Common myeloid progenitor, CD34-positive (primary cell): ENCODE results near the gene EXTL1.

Experiments used
- CTCF ChIA-PET: fragments of 350-600 bp; sonication (Branson Sonifier 250); formaldehyde crosslinking; loops from one replicate; lab custom pipeline; 2021; ENCODE audit warnings: antibody characterized with exemption; lab: Charles Lee
- POLR2A ChIA-PET: fragments of 350-600 bp; sonication (Branson Sonifier 250); formaldehyde crosslinking; loops from one replicate; lab custom pipeline; 2021; ENCODE audit warnings: antibody characterized with exemption; lab: Charles Lee
- DNase-seq, 3 donors: peaks; one replicate each; pipeline versions ENCODE4 v3.0.0 to v3.0.0-alpha.2; 2013
- H3K27ac ChIP-seq, 2 experiments: 1 replicate in 1 of 2; 2 replicates in 1 of 2; pipeline ENCODE4 v1.7.0; 2013; ENCODE audit warnings: inconsistent platforms in 2 of 2, low read length in 2 of 2, mild to moderate bottlenecking in 2 of 2, low read depth in 1 of 2, moderate library complexity in 1 of 2; ENCODE audit not compliant: severe bottlenecking in 2 of 2, insufficient read depth in 1 of 2, poor library complexity in 1 of 2
- H3K27me3 ChIP-seq, 5 experiments: replicated peaks in 2 of 5; 1 replicate in 3 of 5; 2 replicates in 2 of 5; pipeline versions ENCODE4 v1.6.1 to v1.7.0; 2013; ENCODE audit warnings: low read length in 4 of 5, mild to moderate bottlenecking in 2 of 5, moderate library complexity in 2 of 5, inconsistent platforms in 1 of 5; ENCODE audit not compliant: insufficient read depth in 5 of 5, control insufficient read depth in 4 of 5
- H3K36me3 ChIP-seq, 4 experiments: 1 replicate in 2 of 4; 2 replicates in 2 of 4; pipeline versions ENCODE4 v1.6.1 to v1.7.0; 2013; ENCODE audit warnings: low read length in 3 of 4, control low read depth in 1 of 4, mild to moderate bottlenecking in 1 of 4; ENCODE audit not compliant: control insufficient read depth in 4 of 4, insufficient read depth in 4 of 4
- H3K4me1 ChIP-seq, 4 experiments: 1 replicate in 3 of 4; 2 replicates in 1 of 4; pipeline versions ENCODE4 v1.6.1 to v1.7.1; 2013; ENCODE audit warnings: low read length in 3 of 4, mild to moderate bottlenecking in 3 of 4, control low read depth in 1 of 4, inconsistent platforms in 1 of 4, moderate library complexity in 1 of 4; ENCODE audit not compliant: control insufficient read depth in 4 of 4, insufficient read depth in 4 of 4; ENCODE audit errors: control extremely low read depth in 1 of 4
- H3K4me3 ChIP-seq, 7 experiments: 1 replicate in 4 of 7; 2 replicates in 3 of 7; pipeline versions ENCODE4 v1.5.1 to v1.7.0; 2013; ENCODE audit warnings: mild to moderate bottlenecking in 7 of 7, low read length in 6 of 7, moderate library complexity in 6 of 7, inconsistent platforms in 2 of 7, low read depth in 2 of 7, control low read depth in 1 of 7; ENCODE audit not compliant: insufficient read depth in 4 of 7, control insufficient read depth in 1 of 7; ENCODE audit errors: extremely low read depth in 1 of 7
- H3K9me3 ChIP-seq, 5 experiments: 1 replicate in 4 of 5; 2 replicates in 1 of 5; pipeline versions ENCODE4 v1.6.1 to v1.7.1; 2013; ENCODE audit warnings: low read length in 4 of 5, mild to moderate bottlenecking in 2 of 5, inconsistent platforms in 1 of 5, low read depth in 1 of 5, moderate library complexity in 1 of 5; ENCODE audit not compliant: control insufficient read depth in 4 of 5, insufficient read depth in 2 of 5; ENCODE audit errors: control extremely low read depth in 1 of 5
- WGBS: methylation state at CpG from one replicate; pipeline ENCODE4 v1.1.5; 2013; ENCODE audit not compliant: insufficient coverage; 5-methylcytosine and 5-hydroxymethylcytosine counted together

EXTL1 gene

DNA sequence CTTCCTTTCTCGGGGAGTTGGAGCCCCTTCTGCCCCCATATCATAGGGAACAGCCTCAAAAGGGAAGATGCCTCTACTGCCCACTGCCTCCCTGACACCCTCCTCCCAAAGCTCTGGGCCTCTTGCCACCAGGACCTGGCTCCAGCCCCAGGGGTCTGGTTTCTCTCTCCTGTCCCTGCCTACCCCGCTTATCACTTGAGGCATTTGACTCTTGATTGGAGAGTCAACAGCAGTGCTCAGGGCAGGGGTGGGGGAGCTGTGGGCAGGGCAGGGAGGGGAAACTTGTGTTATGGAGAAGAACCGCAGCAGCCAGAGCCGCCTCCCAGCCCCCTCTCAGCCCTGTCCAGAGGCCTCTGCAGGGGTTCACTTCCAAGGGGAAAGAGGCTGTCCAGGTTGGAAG, 45.3 kb downstream of the EXTL1 start:
- Histone ChIP-seq H3K36me3 (no peaks in the 10 kb centered on the region), H3K27ac (no peak overlapping the region), H3K27me3 (peaks cover 0 to 15% (median 3%) of the 10 kb centered on the region in 5 experiments), H3K9me3 (no peaks in the 10 kb centered on the region), H3K4me1 (no peaks in the 10 kb centered on the region), H3K4me3 (no peak overlapping the region)
- ChIA-PET CTCF (interaction anchor here (0.9 kb wide), 1 partner anchor 13 kb away, joined by 3 read pairs; no protein-coding TSS in a partner anchor), POLR2A (no interaction called here)
- WGBS: no CpG with 5 or more reads among the region's 4 CpGs
- no peak for DNase-seq

DNA sequence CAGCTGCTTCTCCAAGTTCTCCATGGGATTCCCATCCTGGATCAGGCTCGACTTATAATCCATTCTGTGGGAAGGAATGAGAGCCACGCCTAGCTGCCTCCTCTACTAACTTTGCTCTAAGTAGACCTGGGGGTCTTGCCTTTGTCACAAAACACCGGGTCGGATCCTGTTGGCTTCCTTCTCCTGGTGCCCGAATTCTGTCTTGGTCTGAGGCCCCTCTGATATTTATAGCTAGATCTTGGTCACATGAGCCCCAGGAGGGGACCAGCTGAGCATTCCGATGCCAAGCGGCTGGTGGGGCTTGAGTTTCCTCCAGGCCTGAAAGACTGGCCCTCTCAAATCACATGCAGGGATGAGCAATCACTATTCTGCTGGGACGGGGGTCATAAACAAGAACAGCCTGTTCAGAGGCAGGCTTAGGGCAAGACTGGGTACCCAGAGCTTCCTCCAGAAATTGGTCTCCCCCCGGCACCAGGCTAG, 45.9 kb downstream of the EXTL1 start, which contains the start of gene TRIM63:
Gene TRIM63, minus strand, starts transcription at position 199 of the 480 bp plus-strand sequence. Its CDS starts 136 bp downstream, at position 63.
- CTCF ChIA-PET: no interaction called here
- POLR2A ChIA-PET: no interaction called here
- no peak for DNase-seq

DNA sequence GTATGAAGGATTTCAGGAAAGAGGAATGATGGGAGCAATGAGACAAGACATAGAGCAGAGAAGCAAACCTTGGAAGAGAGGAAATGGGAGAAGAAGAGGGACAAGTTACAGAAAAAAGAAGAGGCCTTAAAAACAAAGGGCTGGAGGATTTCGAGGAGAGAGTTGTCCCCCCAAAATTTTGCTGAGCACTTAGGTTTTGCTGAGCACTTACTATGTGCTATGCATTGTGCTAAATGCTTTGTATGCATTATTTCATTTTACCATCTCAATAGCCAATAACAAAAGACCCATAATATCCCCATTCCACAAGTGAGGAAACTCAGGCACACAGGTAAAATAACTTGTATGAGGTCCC, 48.3 kb downstream of the EXTL1 start:
- no peak overlapping the region for H3K4me3 ChIP-seq
- no peaks in the 10 kb centered on the region for H3K9me3 ChIP-seq
- CTCF ChIA-PET: interaction anchor here (2.2 kb wide), 1 partner anchor 12 kb away, joined by 5 read pairs; no protein-coding TSS in a partner anchor
- POLR2A ChIA-PET: no interaction called here
- no CpG with 5 or more reads among the region's 1 CpG for WGBS
- H3K36me3 ChIP-seq: no peaks in the 10 kb centered on the region
- no peaks in the 10 kb centered on the region for H3K4me1 ChIP-seq
- peaks cover 0 to 26% (median 5%) of the 10 kb centered on the region in 5 experiments for H3K27me3 ChIP-seq
- DNase-seq: no peak
- H3K27ac ChIP-seq: peak overlapping the region in 1 of 2 experiments; percentile 18

More for the DNA sequence above, 45.9 kb downstream of the EXTL1 start, which contains the start of gene TRIM63:
- no peaks in the 10 kb centered on the region for H3K9me3 ChIP-seq
- H3K27ac ChIP-seq: no peak within 1 kb of the TSS
- H3K4me1 ChIP-seq: no peaks in the 10 kb centered on the region
- no peaks in the 10 kb centered on the region for H3K36me3 ChIP-seq
- 87% methylated on average over 9 of the region's 9 CpGs for WGBS
- no peak within 1 kb of the TSS for H3K4me3 ChIP-seq
- peaks cover 0 to 19% (median 5%) of the 10 kb centered on the region in 5 experiments for H3K27me3 ChIP-seq

DNA sequence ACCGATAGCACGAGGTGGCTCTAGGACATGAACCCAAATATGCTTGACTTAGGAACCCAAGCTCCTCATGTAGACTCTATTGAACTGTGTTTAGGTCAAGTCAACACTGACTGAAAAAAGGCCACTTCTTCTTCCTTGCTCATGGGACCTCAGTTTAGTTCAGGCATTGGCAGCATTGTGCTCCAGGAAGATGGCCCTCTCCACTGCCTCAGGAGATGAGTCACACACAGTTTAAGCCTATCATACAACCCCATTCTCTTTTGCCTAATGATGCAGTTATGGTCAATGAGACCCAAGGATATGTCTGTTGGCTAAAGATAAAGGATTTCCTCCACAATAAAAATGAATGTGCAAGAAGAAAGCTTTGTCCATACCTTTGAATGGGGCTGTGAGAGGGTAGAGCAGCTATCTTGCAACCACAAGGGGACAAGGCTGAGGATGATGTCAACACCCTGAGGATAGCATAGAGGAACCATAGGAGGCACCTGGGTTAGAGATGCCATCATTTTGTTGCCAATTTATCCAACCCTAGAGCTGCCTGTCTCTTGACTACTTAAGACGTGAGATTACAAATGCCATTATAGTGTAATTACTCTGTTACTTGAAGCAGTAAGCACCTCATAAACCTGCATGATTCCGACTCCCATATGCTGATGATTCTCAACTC, 48.9 kb downstream of the EXTL1 start:
- Histone ChIP-seq H3K36me3 (no peaks in the 10 kb centered on the region), H3K27ac (peak overlapping the region in 1 of 2 experiments; percentile 18), H3K9me3 (no peaks in the 10 kb centered on the region), H3K4me1 (peaks cover 0 to under 1% (median 0%) of the 10 kb centered on the region in 4 experiments), H3K27me3 (peaks cover 0 to 26% (median 5%) of the 10 kb centered on the region in 5 experiments), H3K4me3 (no peak overlapping the region)
- WGBS: 100% methylated on average over 4 of the region's 4 CpGs
- POLR2A ChIA-PET: no interaction called here
- DNase-seq: peak; percentile 60 to 89 (median 80)
- CTCF ChIA-PET: interaction anchor here (1.3 to 2.2 kb wide), 2 partner anchors 12 to 73 kb away, joined by 3 to 5 read pairs; no protein-coding TSS in a partner anchor

DNA sequence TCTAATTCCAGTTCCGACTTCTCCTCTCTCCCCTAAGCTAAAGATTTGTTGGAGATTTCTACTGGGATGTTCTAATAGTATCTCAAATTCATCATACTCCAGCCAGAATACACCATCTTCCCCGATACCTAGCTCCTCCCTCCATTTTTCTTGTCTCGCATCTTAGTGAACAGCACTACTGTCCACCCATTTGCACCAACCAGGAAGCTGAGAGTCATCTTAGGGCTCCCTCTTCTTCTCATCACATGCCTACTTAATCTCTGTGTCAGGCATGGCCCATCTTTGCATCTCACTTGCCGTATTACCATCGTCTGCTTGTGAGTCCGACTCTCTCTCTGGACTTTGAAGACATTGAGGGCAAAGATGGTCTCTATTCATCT, 49.4 kb downstream of the EXTL1 start:
- Histone ChIP-seq H3K27ac (no peak overlapping the region), H3K4me1 (peaks cover 0 to 4% (median 0%) of the 10 kb centered on the region in 4 experiments), H3K9me3 (no peaks in the 10 kb centered on the region), H3K36me3 (no peaks in the 10 kb centered on the region), H3K4me3 (no peak overlapping the region), H3K27me3 (peaks cover 0 to 26% (median 5%) of the 10 kb centered on the region in 5 experiments)
- WGBS: 98% methylated on average over 5 of the region's 6 CpGs
- DNase-seq: no peak
- ChIA-PET CTCF (interaction anchor here (1.3 to 2.2 kb wide), 2 partner anchors 13 to 72 kb away, joined by 3 to 5 read pairs; no protein-coding TSS in a partner anchor), POLR2A (no interaction called here)

DNA sequence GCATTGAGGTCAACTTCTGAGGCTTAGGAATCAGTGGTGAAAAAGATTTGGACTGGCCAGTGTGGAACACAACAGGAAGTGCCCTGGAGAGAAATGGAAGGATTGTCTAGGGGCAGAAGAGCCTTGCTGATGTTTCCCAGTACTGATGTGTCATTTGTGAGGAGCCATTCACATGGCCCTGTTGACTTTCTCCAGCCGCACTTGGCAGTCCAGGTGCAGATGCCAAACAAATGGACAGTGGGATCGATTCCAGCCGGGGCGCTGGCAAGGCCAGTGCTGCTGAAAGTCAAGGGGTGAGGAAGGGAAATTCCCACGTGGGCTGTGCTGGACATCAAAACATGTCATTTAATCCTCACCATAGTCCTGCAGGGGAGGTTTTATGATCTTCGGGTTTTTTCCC, 50.7 kb downstream of the EXTL1 start:
- Histone ChIP-seq H3K27me3 (peaks cover 0 to 21% (median 3%) of the 10 kb centered on the region in 5 experiments), H3K4me3 (no peak overlapping the region), H3K27ac (no peak overlapping the region), H3K4me1 (peaks cover 0 to 4% (median 0%) of the 10 kb centered on the region in 4 experiments), H3K9me3 (no peaks in the 10 kb centered on the region), H3K36me3 (no peaks in the 10 kb centered on the region)
- POLR2A ChIA-PET: interaction anchor here (1.0 kb wide), 1 partner anchor 14 kb away, joined by 3 read pairs; no protein-coding TSS in a partner anchor
- CTCF ChIA-PET: interaction anchor here (1.1 kb wide), 1 partner anchor 12 kb away, joined by 4 read pairs; no protein-coding TSS in a partner anchor
- DNase-seq: no peak
- 89% methylated on average over 5 of the region's 6 CpGs for WGBS
